Endometrial microvascular endothelial cells (primary cell): ENCODE measurements around the gene UBAP2. TPM values are rescaled to one million over a fixed set of nuclear protein-coding genes. Genes with fewer than 3 reads are reported as not detected.

Source experiments
- in situ Hi-C: cut with HindIII; loops from 2 replicates; pipeline ENCODE4 v1.10.0; 2017; ENCODE audit warnings: low sequenced_read_pairs, low pct_unique_long_range_greater_than_20kb; ENCODE audit errors: inconsistent ontology term
- total RNA-seq: library from RNA; depleted of rRNA; stranded (reverse); fragments of >200 nt; gene quantifications from one replicate; pipeline ENCODE4 v1.2.3, GENCODE V29; 2015; ENCODE audit errors: inconsistent ontology term

Gene UBAP2
- total RNA-seq, 1 donor from 2014 or later, result 16.0 TPM

- in situ Hi-C loops, result no loop called here
Observed at GRCh38 chr9:33934188-33934878, 114.4 kb downstream of the UBAP2 start.

GRCh38 chr9:33932078-33932807 is 116.4 kb downstream of the UBAP2 start:
- in situ Hi-C loops, result no loop called here

GRCh38 chr9:33931326-33931725 is 117.4 kb downstream of the UBAP2 start:
- in situ Hi-C loops, result no loop called here

GRCh38 chr9:33927694-33928093 is 121.0 kb downstream of the UBAP2 start:
- in situ Hi-C loops, result no loop called here

GRCh38 chr9:33926746-33927485 is 121.8 kb downstream of the UBAP2 start:
- in situ Hi-C loops, result no loop called here

GRCh38 chr9:33924978-33925797 is 123.5 kb downstream of the UBAP2 start:
- in situ Hi-C loops, result no loop called here

GRCh38 chr9:33923998-33924701 is 124.5 kb downstream of the UBAP2 start:
- in situ Hi-C loops, result no loop called here

- in situ Hi-C loops, result no loop called here
Observed at GRCh38 chr9:33923079-33923478, 125.6 kb downstream of the UBAP2 start.

GRCh38 chr9:33921967-33922895 is 126.5 kb downstream of the UBAP2 start:
- in situ Hi-C loops, result no loop called here

GRCh38 chr9:33919276-33919897 is 129.3 kb downstream of the UBAP2 start:
- in situ Hi-C loops, result no loop called here

GRCh38 chr9:33917036-33917435 is 131.7 kb downstream of the UBAP2 start:
- in situ Hi-C loops, result no loop called here

- in situ Hi-C loops, result no loop called here
Observed at GRCh38 chr9:33914887-33915628, 133.6 kb downstream of the UBAP2 start.

- in situ Hi-C loops, result no loop called here
Observed at GRCh38 chr9:33913541-33913940, 135.1 kb downstream of the UBAP2 start.

- in situ Hi-C loops, result no loop called here
Observed at GRCh38 chr9:33908749-33909148, 139.9 kb downstream of the UBAP2 start.

GRCh38 chr9:33908114-33908513 is 140.6 kb downstream of the UBAP2 start:
- in situ Hi-C loops, result no loop called here

- in situ Hi-C loops, result no loop called here
Observed at GRCh38 chr9:33907347-33907746, 141.3 kb downstream of the UBAP2 start.
